GM23248 (cell line): Measurements from ENCODE around the gene HOXD12. TPM values are rescaled to one million over a fixed set of nuclear protein-coding genes. Genes with fewer than 3 reads are reported as not detected.

Source experiments
- DNase-seq: peaks from one replicate; pipeline ENCODE4 v3.0.0-alpha.2; 2015
- H2AFZ ChIP-seq: fragments of 200-600 bp; sonication (generic); 2 replicates; pipeline ENCODE4 v1.6.1; 2016; ENCODE audit warnings: antibody characterized with exemption
- H3F3A ChIP-seq: fragments of 200-600 bp; sonication (generic); 2 replicates; pipeline ENCODE4 v1.6.1; 2016; ENCODE audit warnings: mild to moderate bottlenecking, antibody characterized with exemption, mixed run types; ENCODE audit not compliant: insufficient read depth
- H3K27ac ChIP-seq: fragments of 200-600 bp; sonication (generic); 2 replicates; pipeline ENCODE4 v1.5.1; 2016; ENCODE audit warnings: mild to moderate bottlenecking
- H3K27me3 ChIP-seq: fragments of 200-600 bp; sonication (generic); replicated peaks from 2 replicates; pipeline ENCODE4 v1.6.1; 2016; ENCODE audit warnings: mild to moderate bottlenecking; ENCODE audit not compliant: insufficient read depth
- H3K36me3 ChIP-seq: fragments of 200-600 bp; sonication (generic); 2 replicates; pipeline ENCODE4 v1.6.1; 2016; ENCODE audit warnings: low read depth, mild to moderate bottlenecking
- H3K4me1 ChIP-seq: fragments of 200-600 bp; sonication (generic); 2 replicates; pipeline ENCODE4 v1.6.1; 2016; ENCODE audit warnings: mild to moderate bottlenecking; ENCODE audit not compliant: insufficient read depth
- H3K4me2 ChIP-seq: fragments of 200-600 bp; sonication (generic); one replicate; pipeline ENCODE4 v1.6.1; 2016; ENCODE audit warnings: mild to moderate bottlenecking; ENCODE audit not compliant: unreplicated experiment
- H3K4me3 ChIP-seq: fragments of 200-600 bp; sonication (generic); 2 replicates; pipeline ENCODE4 v1.5.1; 2016; ENCODE audit warnings: mild to moderate bottlenecking
- H3K79me2 ChIP-seq: fragments of 200-600 bp; sonication (generic); 2 replicates; pipeline ENCODE4 v1.6.1; 2016; ENCODE audit warnings: mild to moderate bottlenecking; ENCODE audit not compliant: insufficient read depth
- H3K9ac ChIP-seq: fragments of 200-600 bp; sonication (generic); 2 replicates; pipeline ENCODE4 v1.6.1; 2016; ENCODE audit warnings: mild to moderate bottlenecking
- H3K9me2 ChIP-seq: fragments of 200-600 bp; sonication (generic); 2 replicates; pipeline ENCODE4 v1.6.1; 2016; ENCODE audit warnings: mixed run types, mild to moderate bottlenecking, moderate library complexity; ENCODE audit not compliant: insufficient read depth
- H3K9me3 ChIP-seq: fragments of 200-600 bp; sonication (generic); one replicate; pipeline ENCODE4 v1.6.1; 2017; ENCODE audit warnings: low read depth
- H4K20me1 ChIP-seq: fragments of 200-600 bp; sonication (generic); 2 replicates; pipeline ENCODE4 v1.6.0; 2016; ENCODE audit not compliant: insufficient read depth
- EZH2 ChIP-seq: fragments of 200-600 bp; sonication (generic); IDR thresholded peaks from 2 replicates; pipeline ENCODE4 v1.6.1; 2018; ENCODE audit warnings: antibody characterized with exemption, mild to moderate bottlenecking; ENCODE audit not compliant: insufficient read depth, poor library complexity, severe bottlenecking
- EZH2phosphoT487 ChIP-seq: fragments of 200-600 bp; sonication (generic); IDR thresholded peaks from 2 replicates; pipeline ENCODE4 v1.6.1; 2018; ENCODE audit warnings: antibody characterized with exemption, moderate library complexity, mild to moderate bottlenecking, low read depth; ENCODE audit not compliant: insufficient read depth
- WGBS, 2 experiments: methylation state at CpG; one replicate each; pipeline ENCODE4 v1.1.6; 2015 to 2017; ENCODE audit warnings: low lambda C conversion rate in 2 of 2, low coverage in 1 of 2; ENCODE audit errors: missing lambda C conversion rate in 2 of 2; 5-methylcytosine and 5-hydroxymethylcytosine counted together
- in situ Hi-C: fragments of 300-500 bp; cut with MboI; formaldehyde crosslinking; loops from 2 replicates; pipeline ENCODE4 v1.15.0; 2020
- polyA plus RNA-seq: library from polyadenylated mRNA; unstranded; fragments of >200 nt; fragmentation: Nextera tagmentation; extraction: Ambion mirVana; gene quantifications from 2 replicates; pipeline ENCODE4 v1.2.1, GENCODE V29; 2016
- total RNA-seq: library from RNA; depleted of rRNA; stranded (reverse); fragments of >200 nt; shearing (Covaris generic); gene quantifications from 2 replicates; pipeline ENCODE4 v1.2.3, GENCODE V29; 2014

HOXD12 gene
- total and polyA plus RNA-seq, 2 experiments from 2014 or later = 0.19 to 0.22 TPM

GRCh38 chr2:176110415-176111308 is 11.1 kb downstream of the HOXD12 start:
- Histone ChIP-seq H3K79me2 (peaks cover 96% of the 10 kb centered on the region), H2AFZ (no peak overlapping the region), H3F3A (peaks cover 21% of the 10 kb centered on the region), H3K4me1 (no peaks in the 10 kb centered on the region; the same call in 1 of the 2 replicates), H3K4me3 (peak overlapping the region; percentile 70), H3K27me3 (no peaks in the 10 kb centered on the region), H3K9me2 (no peaks in the 10 kb centered on the region), H3K27ac (peak overlapping the region; percentile 88), H3K36me3 (peaks cover 15% of the 10 kb centered on the region), H3K9ac (peak overlapping the region; percentile 89), H3K9me3 (no peaks in the 10 kb centered on the region), H3K4me2 (peak overlapping the region; percentile 95), H4K20me1 (no peaks in the 10 kb centered on the region)
- TF ChIP-seq EZH2phosphoT487 = no peak
- TF ChIP-seq EZH2 = no peak
- DNase-seq = no peak
- in situ Hi-C loops = loop anchor here (25.0 kb wide), 1 partner anchor 1627 kb away; no protein-coding TSS in a partner anchor
- 34 to 41% methylated on average over 7 of the region's 7 CpGs for WGBS, 2 experiments

- Histone ChIP-seq H3K4me3 (peak overlapping the region; percentile 70), H3F3A (peaks cover 17% of the 10 kb centered on the region), H3K9ac (peak overlapping the region; percentile 89), H3K9me3 (no peaks in the 10 kb centered on the region), H3K9me2 (no peaks in the 10 kb centered on the region), H4K20me1 (no peaks in the 10 kb centered on the region), H3K4me1 (no peaks in the 10 kb centered on the region; the same call in 1 of the 2 replicates), H3K4me2 (peak overlapping the region; percentile 95), H3K27ac (peak overlapping the region; percentile 88), H2AFZ (no peak overlapping the region), H3K36me3 (peaks cover 15% of the 10 kb centered on the region), H3K79me2 (peaks cover 96% of the 10 kb centered on the region), H3K27me3 (no peaks in the 10 kb centered on the region)
- TF ChIP-seq EZH2 (no peak), EZH2phosphoT487 (no peak)
- DNase-seq = peak; percentile 92
- in situ Hi-C loops = loop anchor here (25.0 kb wide), 1 partner anchor 1626 kb away; no protein-coding TSS in a partner anchor
- WGBS, 2 experiments = 8 to 13% methylated on average over 16 of the region's 16 CpGs
These were observed 11.7 kb downstream of the HOXD12 start for GRCh38 chr2:176111309-176111663.

- H4K20me1 ChIP-seq = no peaks in the 10 kb centered on the region
- peak overlapping the region; percentile 70 for H3K4me3 ChIP-seq
- 39 to 62% methylated on average over 29 of the region's 29 CpGs for WGBS, 2 experiments
- H3K9me2 ChIP-seq = no peaks in the 10 kb centered on the region
- H3F3A ChIP-seq = peaks cover 19% of the 10 kb centered on the region
- H3K27me3 ChIP-seq = no peaks in the 10 kb centered on the region
- peak; percentile 56 for DNase-seq
- H3K27ac ChIP-seq = peak overlapping the region; percentile 88
- TF ChIP-seq EZH2 (no peak), EZH2phosphoT487 (no peak)
- H3K4me1 ChIP-seq = no peaks in the 10 kb centered on the region; the same call in 1 of the 2 replicates
- peaks cover 96% of the 10 kb centered on the region for H3K79me2 ChIP-seq
- peak overlapping the region; percentile 89 for H3K9ac ChIP-seq
- peak overlapping the region; percentile 95 for H3K4me2 ChIP-seq
- H3K36me3 ChIP-seq = peaks cover 15% of the 10 kb centered on the region
- H2AFZ ChIP-seq = no peak overlapping the region
- no peaks in the 10 kb centered on the region for H3K9me3 ChIP-seq
- in situ Hi-C loops = loop anchor here (25.0 kb wide), 1 partner anchor 1625 kb away; no protein-coding TSS in a partner anchor
These were observed 12.3 kb downstream of the HOXD12 start for GRCh38 chr2:176111846-176112374.
